ENCODE results near the gene CHD3. TPM values are rescaled to one million over a fixed set of nuclear protein-coding genes. Genes with fewer than 3 reads are reported as not detected.
A peak's percentile ranks its signal among the peaks of the same experiment; 100 is the strongest.
"Not testable (repeated sequence)": the region's sequence is repeated elsewhere in the genome, so short reads cannot be mapped to it uniquely, and the experiment has no call there.

CHD3 gene
- polyA plus RNA-seq, 5 donors = 177 to 239 (median 196) TPM

GRCh38 chr17:7930841-7931631 is 42.4 kb downstream of the CHD3 start:
- no peak for DNase-seq

- peak; percentile 100 for DNase-seq
Observed at GRCh38 chr17:7931709-7932482, 43.3 kb downstream of the CHD3 start, which contains the start of the genes CNTROB and TRAPPC1. TSS of gene CNTROB (plus strand) at chr17:7932206. CDS start at chr17:7933080, 874 bp downstream. TSS of gene TRAPPC1 (minus strand) at chr17:7931946. CDS start at chr17:7931829, 117 bp downstream.

- peak in 1 of 2 donors; percentile 41 for DNase-seq
Observed at GRCh38 chr17:7932483-7932891, 43.9 kb downstream of the CHD3 start.

- DNase-seq = peak in 1 of 2 donors; percentile 25
Observed at GRCh38 chr17:7932949-7933348, 44.4 kb downstream of the CHD3 start.

GRCh38 chr17:7935859-7936258 is 47.3 kb downstream of the CHD3 start:
- DNase-seq = no peak

GRCh38 chr17:7940034-7940433 is 51.4 kb downstream of the CHD3 start:
- DNase-seq = no peak

- no peak for DNase-seq
Observed at GRCh38 chr17:7940743-7941142, 52.2 kb downstream of the CHD3 start.

GRCh38 chr17:7943291-7943690 is 54.7 kb downstream of the CHD3 start:
- no peak for DNase-seq

- no peak for DNase-seq
Observed at GRCh38 chr17:7944326-7944725, 55.7 kb downstream of the CHD3 start.

GRCh38 chr17:7945651-7946050 is 57.1 kb downstream of the CHD3 start:
- DNase-seq = no peak

- DNase-seq = no peak
Observed at GRCh38 chr17:7946441-7946840, 57.9 kb downstream of the CHD3 start.

GRCh38 chr17:7947651-7948050 is 59.1 kb downstream of the CHD3 start:
- DNase-seq = no peak

GRCh38 chr17:7950578-7950977 is 62.0 kb downstream of the CHD3 start:
- DNase-seq = no peak

GRCh38 chr17:7951143-7951792 is 62.7 kb downstream of the CHD3 start:
- DNase-seq = no peak

GRCh38 chr17:7953266-7953665 is 64.7 kb downstream of the CHD3 start:
- DNase-seq = not testable (repeated sequence)

GRCh38 chr17:7955414-7956227 is 67.0 kb downstream of the CHD3 start:
- DNase-seq = no peak

- DNase-seq = peak; percentile 35 to 46
Observed at GRCh38 chr17:7956228-7956965, 67.8 kb downstream of the CHD3 start.

GRCh38 chr17:7959503-7960253 is 71.1 kb downstream of the CHD3 start:
- DNase-seq = peak in 1 of 2 donors; percentile 30

- DNase-seq = no peak
Observed at GRCh38 chr17:7961421-7961820, 72.8 kb downstream of the CHD3 start.

Data from right lung (tissue), 5 donors.